Epithelial cell of esophagus (primary cell): ENCODE results near the gene RPL5.

Experiments used
- DNase-seq: peaks from one replicate; pipeline ENCODE4 v3.0.0; 2010; ENCODE audit warnings: low read depth
- H3K4me3 ChIP-seq: 2 replicates; pipeline ENCODE4 v1.5.1; 2011; ENCODE audit warnings: mild to moderate bottlenecking, low read length, control low read depth
- TF ChIP-seq, protein P1 (sequence below): IDR thresholded peaks from 2 replicates; pipeline ENCODE4 v1.5.1; 2011; ENCODE audit warnings: low read depth, mild to moderate bottlenecking, low read length, control low read depth, inconsistent platforms; ENCODE audit not compliant: insufficient read depth; ENCODE audit errors: missing control alignments

Gene RPL5

DNA sequence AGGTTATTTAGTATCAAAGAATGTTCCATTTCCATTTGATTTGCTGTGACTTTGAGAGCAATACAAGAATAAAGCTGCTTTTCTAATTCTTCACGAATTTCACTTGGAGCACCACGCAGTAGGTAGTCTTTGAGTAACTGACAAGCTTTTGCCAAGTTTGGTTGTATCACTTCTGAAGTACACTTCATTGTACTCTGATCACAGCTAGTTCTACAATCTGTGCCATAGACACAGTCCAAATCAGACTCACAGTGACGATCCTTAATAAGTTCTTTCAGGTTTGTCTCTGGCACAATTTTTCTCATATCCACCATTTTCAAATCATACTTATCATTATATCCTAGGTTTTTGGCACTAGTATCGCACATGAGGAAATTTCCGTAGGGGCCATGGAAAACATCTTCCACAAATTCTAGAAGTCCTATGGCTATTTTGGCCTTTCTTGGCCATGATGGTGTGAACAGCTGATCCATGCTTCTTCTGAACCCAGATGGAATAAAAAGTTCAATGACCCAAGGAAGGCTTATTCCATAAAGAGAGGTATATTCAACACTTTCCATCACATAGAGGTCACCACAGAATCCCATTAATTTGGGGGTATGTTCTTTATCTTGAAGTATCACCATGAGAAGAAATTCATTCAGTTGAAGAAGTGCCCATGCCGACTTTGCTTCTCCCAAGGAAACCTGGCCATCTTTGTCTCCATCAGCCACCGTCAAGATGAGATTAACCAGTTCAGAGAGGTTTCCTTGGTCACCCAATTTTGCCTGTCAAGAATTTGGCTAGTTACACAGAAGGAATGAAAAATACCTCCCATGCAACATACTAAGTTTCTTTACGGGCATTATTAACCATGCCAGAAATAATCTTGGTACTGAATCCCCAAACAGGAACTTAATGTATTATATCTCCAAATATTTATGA is 11.9 kb downstream of the RPL5 start:
- H3K4me3 ChIP-seq = no peak overlapping the region
- no peak for DNase-seq
- TF ChIP-seq, protein P1, sequence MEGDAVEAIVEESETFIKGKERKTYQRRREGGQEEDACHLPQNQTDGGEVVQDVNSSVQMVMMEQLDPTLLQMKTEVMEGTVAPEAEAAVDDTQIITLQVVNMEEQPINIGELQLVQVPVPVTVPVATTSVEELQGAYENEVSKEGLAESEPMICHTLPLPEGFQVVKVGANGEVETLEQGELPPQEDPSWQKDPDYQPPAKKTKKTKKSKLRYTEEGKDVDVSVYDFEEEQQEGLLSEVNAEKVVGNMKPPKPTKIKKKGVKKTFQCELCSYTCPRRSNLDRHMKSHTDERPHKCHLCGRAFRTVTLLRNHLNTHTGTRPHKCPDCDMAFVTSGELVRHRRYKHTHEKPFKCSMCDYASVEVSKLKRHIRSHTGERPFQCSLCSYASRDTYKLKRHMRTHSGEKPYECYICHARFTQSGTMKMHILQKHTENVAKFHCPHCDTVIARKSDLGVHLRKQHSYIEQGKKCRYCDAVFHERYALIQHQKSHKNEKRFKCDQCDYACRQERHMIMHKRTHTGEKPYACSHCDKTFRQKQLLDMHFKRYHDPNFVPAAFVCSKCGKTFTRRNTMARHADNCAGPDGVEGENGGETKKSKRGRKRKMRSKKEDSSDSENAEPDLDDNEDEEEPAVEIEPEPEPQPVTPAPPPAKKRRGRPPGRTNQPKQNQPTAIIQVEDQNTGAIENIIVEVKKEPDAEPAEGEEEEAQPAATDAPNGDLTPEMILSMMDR = no peak

DNA sequence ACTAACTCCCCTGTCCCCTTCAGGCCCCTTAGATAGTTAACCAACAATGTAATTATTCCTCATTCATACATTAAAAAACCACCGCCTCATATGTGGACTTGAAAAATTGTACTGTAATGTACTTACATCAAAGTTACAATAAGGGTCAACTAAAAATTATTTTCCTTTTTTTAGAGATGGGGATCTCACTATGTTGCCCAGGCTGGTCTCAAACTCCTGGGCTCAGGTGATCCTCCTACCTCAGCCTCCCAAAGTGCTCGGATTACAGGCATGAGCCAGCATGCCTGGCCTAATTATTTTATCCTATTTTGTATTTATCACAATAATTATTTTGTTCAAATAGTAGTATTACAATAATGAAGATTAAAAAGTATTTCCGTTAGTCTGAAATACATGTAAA is 12.6 kb downstream of the RPL5 start:
- DNase-seq = no peak
- TF ChIP-seq, protein P1 = no peak
- no peak overlapping the region for H3K4me3 ChIP-seq

DNA sequence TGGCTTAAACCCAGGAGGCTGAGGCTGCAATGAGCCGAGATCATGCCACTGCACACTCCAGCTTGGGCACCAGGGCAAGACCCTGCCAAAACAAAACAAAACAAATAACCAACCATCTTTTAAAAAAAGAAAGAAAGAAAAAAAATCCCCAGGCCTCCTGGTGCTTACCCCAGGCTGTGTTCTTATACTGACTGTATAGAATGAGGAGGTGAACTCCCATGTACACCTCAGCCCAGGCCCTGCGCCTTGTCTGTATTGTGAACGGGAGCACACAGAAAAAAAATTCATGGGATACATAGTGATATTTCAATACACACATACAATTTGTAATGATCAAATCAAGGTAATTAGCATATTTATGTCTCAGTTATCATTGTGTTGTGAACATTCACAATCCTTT is 14.1 kb downstream of the RPL5 start:
- H3K4me3 ChIP-seq = no peak overlapping the region
- TF ChIP-seq, protein P1 = no peak
- DNase-seq = no peak

DNA sequence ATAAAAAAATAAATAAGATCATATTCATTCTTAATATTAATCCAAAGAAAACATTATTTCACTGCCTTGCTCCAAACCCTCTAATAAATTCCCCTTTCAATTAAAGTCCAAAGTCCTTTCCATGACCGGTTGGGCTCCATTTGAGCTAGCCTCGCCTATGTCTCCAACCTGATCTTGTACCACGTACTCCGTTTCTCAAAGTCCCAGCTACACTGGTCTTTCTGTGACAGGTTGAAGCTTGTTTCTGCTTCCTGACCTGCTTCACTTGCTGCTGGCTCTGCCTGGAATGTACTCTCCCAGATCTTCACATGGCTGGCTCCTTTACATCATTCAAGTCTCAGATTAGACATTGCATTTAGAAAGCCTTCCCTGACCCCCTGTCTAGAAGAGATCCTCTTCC is 16.4 kb downstream of the RPL5 start:
- TF ChIP-seq, protein P1 = no peak
- no peak overlapping the region for H3K4me3 ChIP-seq
- DNase-seq = peak; percentile 87

DNA sequence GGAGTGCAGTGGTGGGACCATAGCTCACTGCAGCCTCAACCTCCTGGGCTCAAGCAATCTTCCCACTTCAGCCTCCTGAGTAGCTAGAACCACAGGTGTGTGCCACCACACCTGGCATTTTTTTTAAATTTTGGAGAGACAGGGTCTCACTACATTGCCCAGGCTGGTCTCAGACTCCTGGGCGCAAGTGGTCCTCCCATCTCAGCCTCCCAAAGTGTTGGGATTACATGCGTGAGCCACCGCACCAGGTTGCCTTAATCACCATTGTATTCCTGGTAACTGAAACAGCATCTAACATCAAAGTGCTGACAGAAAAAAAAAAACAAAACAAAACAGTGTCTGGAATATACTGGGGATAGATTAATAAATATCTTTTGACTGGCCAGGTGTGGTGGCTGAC is 18.2 kb downstream of the RPL5 start:
- H3K4me3 ChIP-seq = no peak overlapping the region
- TF ChIP-seq, protein P1 = no peak
- DNase-seq = no peak

DNA sequence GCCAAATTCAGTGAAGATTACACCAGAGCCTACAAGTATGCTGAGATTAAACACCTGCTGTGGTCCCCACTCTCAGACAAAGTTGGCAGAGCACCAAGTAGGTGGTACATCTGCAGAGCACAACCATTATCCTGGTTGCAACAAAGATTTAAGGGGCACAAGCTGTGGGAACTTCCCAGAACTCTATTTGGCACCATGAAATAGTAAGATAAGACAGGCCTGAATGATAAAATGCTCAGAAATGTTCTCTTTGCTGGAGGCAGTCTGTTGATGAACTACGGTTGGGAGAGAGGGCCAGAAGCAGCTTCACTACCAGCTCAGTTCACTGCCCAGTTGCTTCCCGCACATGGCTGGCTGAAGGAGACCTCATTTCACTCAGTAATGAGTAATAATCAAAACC is 19.9 kb downstream of the RPL5 start:
- H3K4me3 ChIP-seq = no peak overlapping the region
- no peak for DNase-seq
- TF ChIP-seq, protein P1 = no peak

DNA sequence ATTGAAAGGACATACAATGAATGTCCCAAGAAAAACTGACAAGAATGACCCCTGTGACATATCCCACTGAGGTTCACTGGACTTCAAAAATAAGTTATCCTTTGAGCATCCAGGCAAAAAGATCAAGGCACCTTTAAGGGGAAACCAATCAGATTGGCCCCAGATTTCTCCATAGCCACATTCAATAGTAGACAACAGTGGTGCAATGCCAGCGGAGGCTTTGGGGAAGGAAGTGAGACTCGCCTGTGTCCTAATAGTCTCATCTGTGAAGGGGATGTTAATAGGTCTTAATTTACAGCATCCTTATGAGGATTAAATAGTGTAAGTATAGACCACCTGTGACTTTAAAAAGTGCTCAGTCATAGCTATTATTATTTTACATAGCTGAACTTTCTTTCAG is 21.5 kb downstream of the RPL5 start:
- TF ChIP-seq, protein P1 = no peak
- no peak overlapping the region for H3K4me3 ChIP-seq

More for the DNA sequence above, 21.5 kb downstream of the RPL5 start:
- no peak for DNase-seq
